Hepatocyte (in vitro differentiated cells): ENCODE measurements around the gene RIPOR2. TPM values are rescaled to one million over a fixed set of nuclear protein-coding genes. Genes with fewer than 3 reads are reported as not detected.

Experiments used
- DNase-seq: peaks from one replicate; pipeline ENCODE4 v3.0.0-alpha.2; 2016; ENCODE audit warnings: low spot score
- H2AFZ ChIP-seq: fragments of 200-600 bp; sonication (generic); 2 replicates; pipeline ENCODE4 v1.6.0; 2016; ENCODE audit warnings: antibody characterized with exemption, mild to moderate bottlenecking
- H3K27ac ChIP-seq: fragments of 200-600 bp; sonication (generic); 2 replicates; pipeline ENCODE4 v1.5.1; 2016; ENCODE audit warnings: mild to moderate bottlenecking
- H3K27me3 ChIP-seq: fragments of 200-600 bp; sonication (generic); 2 replicates; pipeline ENCODE4 v1.6.1; 2016
- H3K36me3 ChIP-seq: fragments of 200-600 bp; sonication (generic); replicated peaks from 2 replicates; pipeline ENCODE4 v1.5.1; 2016; ENCODE audit warnings: low read depth; ENCODE audit not compliant: insufficient read depth
- H3K4me1 ChIP-seq: fragments of 200-600 bp; sonication (generic); 2 replicates; pipeline ENCODE4 v1.5.1; 2016; ENCODE audit warnings: mild to moderate bottlenecking, moderate library complexity; ENCODE audit not compliant: insufficient read depth
- H3K4me2 ChIP-seq: fragments of 200-600 bp; sonication (generic); 2 replicates; pipeline ENCODE4 v1.6.0; 2016
- H3K4me3 ChIP-seq: fragments of 200-600 bp; sonication (generic); 2 replicates; pipeline ENCODE4 v1.5.1; 2016; ENCODE audit warnings: mild to moderate bottlenecking
- H3K79me2 ChIP-seq: fragments of 200-600 bp; sonication (generic); 2 replicates; pipeline ENCODE4 v1.6.0; 2017; ENCODE audit warnings: mild to moderate bottlenecking
- H3K9me2 ChIP-seq: fragments of 200-600 bp; sonication (generic); replicated peaks from 2 replicates; pipeline ENCODE4 v1.6.0; 2017; ENCODE audit warnings: mild to moderate bottlenecking; ENCODE audit not compliant: insufficient read depth
- H3K9me3 ChIP-seq: fragments of 200-600 bp; sonication (generic); 2 replicates; pipeline ENCODE4 v1.5.1; 2016; ENCODE audit warnings: low read depth, mild to moderate bottlenecking
- H4K20me1 ChIP-seq: fragments of 200-600 bp; sonication (generic); 2 replicates; pipeline ENCODE4 v1.6.0; 2016; ENCODE audit warnings: mild to moderate bottlenecking; ENCODE audit not compliant: insufficient read depth, poor library complexity, severe bottlenecking
- CTCF ChIP-seq: fragments of 200-600 bp; sonication (generic); IDR thresholded peaks from 2 replicates; pipeline ENCODE4 v1.5.1; 2016; ENCODE audit warnings: antibody characterized with exemption, mild to moderate bottlenecking; ENCODE audit not compliant: poor library complexity
- EZH2 ChIP-seq: fragments of 200-600 bp; sonication (generic); IDR thresholded peaks from 2 replicates; pipeline ENCODE4 v1.6.1; 2016; ENCODE audit warnings: antibody characterized with exemption, mild to moderate bottlenecking, borderline replicate concordance
- EZH2phosphoT487 ChIP-seq: fragments of 200-600 bp; sonication (generic); IDR thresholded peaks from one replicate; pipeline ENCODE4 v1.6.1; 2018; ENCODE audit warnings: antibody characterized with exemption, mild to moderate bottlenecking, low read depth, moderate library complexity; ENCODE audit not compliant: unreplicated experiment, severe bottlenecking
- WGBS: methylation state at CpG from one replicate; pipeline ENCODE4 v1.1.6; 2016; ENCODE audit warnings: low lambda C conversion rate; ENCODE audit errors: missing lambda C conversion rate; 5-methylcytosine and 5-hydroxymethylcytosine counted together
- polyA plus RNA-seq: library from polyadenylated mRNA; unstranded; fragments of >200 nt; fragmentation: Nextera tagmentation; extraction: Ambion mirVana; gene quantifications from 2 replicates; pipeline ENCODE4 v1.2.1, GENCODE V29; 2016
- total RNA-seq: library from RNA; depleted of rRNA; stranded (reverse); fragments of >200 nt; gene quantifications from 2 replicates; pipeline ENCODE4 v1.2.3, GENCODE V29; 2014

Gene RIPOR2
- total RNA-seq = 17.3 and 17.6 TPM in 2 replicates
- polyA plus RNA-seq = 11.8 and 14.4 TPM in 2 replicates

- 45% methylated on average over 10 of the region's 10 CpGs for WGBS
These were observed at the start of gene RIPOR2 for GRCh38 chr6:24935366-24936152. Gene RIPOR2 (minus strand): TSS chr6:24935960. CDS start chr6:24935898, 62 bp downstream.

GRCh38 chr6:24985323-24985722 is 49.6 kb upstream of the RIPOR2 start:
- Histone ChIP-seq H2AFZ (no peak overlapping the region), H3K27me3 (no peaks in the 10 kb centered on the region), H3K36me3 (no peaks in the 10 kb centered on the region), H3K4me2 (no peak overlapping the region), H3K4me1 (peaks cover 11% of the 10 kb centered on the region), H3K9me3 (no peaks in the 10 kb centered on the region), H3K4me3 (no peak overlapping the region), H3K9me2 (no peaks in the 10 kb centered on the region), H4K20me1 (no peaks in the 10 kb centered on the region), H3K79me2 (no peaks in the 10 kb centered on the region), H3K27ac (no peak overlapping the region)
- WGBS = 81% methylated on average over 2 of the region's 2 CpGs
- DNase-seq = no peak
- TF ChIP-seq EZH2phosphoT487 = no peak
- TF ChIP-seq CTCF = no peak
- no peak for TF ChIP-seq EZH2

More at GRCh38 chr6:24935366-24936152, at the start of gene RIPOR2:
- Histone ChIP-seq H3K4me1 (no peaks in the 10 kb centered on the region), H3K9me2 (no peaks in the 10 kb centered on the region), H2AFZ (no peak within 1 kb of the TSS), H3K4me3 (no peak within 1 kb of the TSS), H3K9me3 (no peaks in the 10 kb centered on the region), H3K27me3 (no peaks in the 10 kb centered on the region), H3K4me2 (no peak within 1 kb of the TSS), H4K20me1 (no peaks in the 10 kb centered on the region), H3K36me3 (no peaks in the 10 kb centered on the region), H3K79me2 (no peaks in the 10 kb centered on the region), H3K27ac (no peak within 1 kb of the TSS)
- DNase-seq = no peak
- TF ChIP-seq EZH2 = no peak
- no peak for TF ChIP-seq EZH2phosphoT487
- TF ChIP-seq CTCF = no peak

- H3K27ac ChIP-seq = no peak overlapping the region
- no peak overlapping the region for H3K4me3 ChIP-seq
- H3K9me2 ChIP-seq = no peaks in the 10 kb centered on the region
- H3K4me1 ChIP-seq = peaks cover 11% of the 10 kb centered on the region
- no peak overlapping the region for H3K4me2 ChIP-seq
- no peak for DNase-seq
- H3K27me3 ChIP-seq = no peaks in the 10 kb centered on the region
- H4K20me1 ChIP-seq = no peaks in the 10 kb centered on the region
- H2AFZ ChIP-seq = no peak overlapping the region
- no peak for TF ChIP-seq EZH2phosphoT487
- TF ChIP-seq CTCF = no peak
- no peak for TF ChIP-seq EZH2
- H3K36me3 ChIP-seq = no peaks in the 10 kb centered on the region
- H3K79me2 ChIP-seq = no peaks in the 10 kb centered on the region
- no peaks in the 10 kb centered on the region for H3K9me3 ChIP-seq
These were observed 46.5 kb upstream of the RIPOR2 start for GRCh38 chr6:24982231-24982630.
